Superior temporal gyrus (tissue), 1 donor: ENCODE results near the gene BTBD16.
A peak's percentile ranks its signal among the peaks of the same experiment; 100 is the strongest.

ENCODE experiments used
- DNase-seq: peaks from one replicate; pipeline ENCODE4 v3.0.0-alpha.2; 2016; ENCODE audit errors: extremely low spot score

BTBD16 gene

GRCh38 chr10:122373721-122374120 lies 102.6 kb downstream of the BTBD16 start:
- no peak for DNase-seq

- peak; percentile 96 for DNase-seq
Observed at GRCh38 chr10:122374237-122374858, 103.3 kb downstream of the BTBD16 start, which contains the start of gene PLEKHA1. Gene PLEKHA1 (plus strand): TSS chr10:122374708. CDS start chr10:122393201, 18,493 bp downstream.

DNA sequence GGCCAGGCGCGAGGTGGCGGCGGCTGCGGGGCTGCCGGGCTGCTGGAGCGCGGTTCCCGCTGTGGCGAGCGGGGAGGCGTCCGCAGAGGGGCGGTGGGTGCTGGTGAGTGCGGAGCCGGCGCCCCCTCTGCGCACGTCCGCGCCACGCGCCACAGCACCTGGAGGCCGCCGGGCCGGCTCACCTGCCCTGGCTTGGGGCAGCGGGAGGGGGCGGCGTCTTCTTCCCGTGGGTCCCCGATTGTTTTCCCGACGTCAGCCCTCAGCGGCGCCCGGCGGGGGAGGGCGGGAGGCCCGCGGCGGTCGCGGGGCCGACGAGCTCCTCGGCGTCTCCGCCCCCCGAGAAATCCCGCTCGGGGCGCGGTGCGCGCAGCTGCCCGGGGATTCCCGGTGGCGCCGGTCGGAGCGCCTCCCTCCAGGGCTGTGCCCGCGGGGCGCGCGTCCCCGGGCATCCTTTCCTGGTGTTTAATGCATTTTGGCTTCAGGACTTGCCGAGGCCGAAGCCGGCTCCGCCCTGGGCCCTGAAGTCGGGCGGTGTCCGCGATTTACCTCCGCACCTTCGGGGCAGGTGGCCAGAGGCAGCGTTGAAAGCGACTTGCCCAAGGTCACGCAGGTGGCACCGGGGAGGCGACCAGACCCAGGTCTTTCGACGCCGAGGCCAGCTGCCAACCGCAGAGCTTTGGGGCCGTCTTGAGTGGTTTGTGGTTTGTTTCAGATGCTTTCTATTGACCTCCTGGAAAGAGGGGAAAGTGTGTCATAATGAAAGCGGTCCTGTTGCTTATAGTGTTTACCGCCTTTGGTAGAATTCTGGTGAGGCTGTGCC lies 104.0 kb downstream of the BTBD16 start:
- peak; percentile 39 for DNase-seq

GRCh38 chr10:122375679-122376160 lies 104.6 kb downstream of the BTBD16 start:
- DNase-seq = peak; percentile 63

GRCh38 chr10:122376364-122376961 lies 105.4 kb downstream of the BTBD16 start:
- peak; percentile 50 for DNase-seq

GRCh38 chr10:122379041-122379440 lies 107.9 kb downstream of the BTBD16 start:
- DNase-seq = no peak

DNA sequence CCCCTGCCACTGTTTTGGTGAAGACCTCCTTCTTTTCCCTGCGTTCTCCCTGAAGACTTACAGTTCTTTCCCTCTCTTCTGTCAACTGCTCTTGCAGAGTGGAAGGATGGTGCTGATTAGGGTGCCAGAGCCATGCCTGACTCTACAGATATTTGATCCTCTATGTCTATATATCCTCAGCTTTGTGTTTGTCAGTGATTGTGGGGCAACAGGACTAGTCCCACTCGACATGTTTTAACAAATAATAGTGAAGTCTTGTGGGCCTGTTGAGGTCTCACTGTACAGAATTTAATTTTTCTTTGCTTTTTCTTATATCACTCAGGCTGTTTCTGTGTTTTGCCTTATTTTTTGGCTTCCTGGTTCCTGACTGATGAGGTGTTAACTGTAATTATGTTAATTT lies 108.4 kb downstream of the BTBD16 start:
- DNase-seq = no peak

DNA sequence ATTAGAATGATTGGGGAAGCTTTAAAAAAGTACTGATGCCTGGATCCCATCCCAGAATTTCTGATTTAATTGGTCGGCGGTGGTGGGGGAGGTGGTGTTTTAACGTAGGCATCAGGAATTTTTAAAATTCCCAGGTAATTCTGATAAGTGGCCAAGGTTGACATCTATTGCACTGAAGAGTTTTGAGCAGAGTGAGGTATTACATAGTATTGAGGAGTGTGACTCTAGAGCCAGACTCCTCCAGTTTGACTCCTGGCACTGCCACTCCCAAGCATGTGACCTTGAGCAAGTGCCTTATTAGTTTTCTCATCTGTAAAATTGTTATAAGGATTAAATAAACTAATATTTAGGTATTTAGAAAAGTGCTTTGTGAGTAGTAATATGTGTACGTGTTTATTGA lies 109.6 kb downstream of the BTBD16 start:
- DNase-seq = no peak

DNA sequence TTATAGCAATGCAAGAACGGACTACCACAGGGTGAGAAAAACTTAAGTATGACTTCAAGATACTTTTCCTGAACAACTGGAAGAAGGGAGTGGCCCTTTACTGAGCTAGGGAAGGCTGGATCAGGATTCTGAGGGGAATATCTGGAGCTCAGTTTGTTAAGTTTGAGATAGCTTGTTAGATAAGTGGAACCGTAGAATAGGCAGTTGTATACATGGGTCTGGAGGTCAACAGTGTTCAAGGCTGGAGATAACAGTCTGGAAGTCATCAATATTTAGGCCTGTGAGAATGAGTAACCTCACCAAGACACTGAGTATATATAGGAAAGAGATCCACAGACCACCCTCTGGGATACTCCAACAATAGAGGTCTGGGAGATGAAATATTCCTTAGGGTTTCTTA lies 110.6 kb downstream of the BTBD16 start:
- no peak for DNase-seq

DNA sequence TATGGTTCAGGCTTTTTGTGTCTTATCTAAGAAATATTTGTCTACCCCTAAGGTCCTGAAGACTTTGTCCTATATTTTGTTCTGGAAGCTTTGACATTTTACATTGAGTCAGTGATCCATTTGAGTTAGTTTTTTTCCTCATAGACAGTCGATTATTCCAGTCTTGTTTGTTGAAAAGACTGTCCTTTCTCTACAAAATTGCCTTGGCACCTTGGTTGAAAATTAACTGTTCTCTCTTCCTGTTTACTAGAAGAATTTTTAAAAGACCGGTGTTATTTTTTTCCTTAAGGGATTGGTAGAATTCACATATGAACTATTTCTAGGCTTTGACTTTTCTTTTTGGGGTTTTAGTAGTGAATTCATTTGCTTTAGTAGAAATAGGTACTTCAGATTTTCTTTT lies 115.4 kb downstream of the BTBD16 start:
- no peak for DNase-seq

DNA sequence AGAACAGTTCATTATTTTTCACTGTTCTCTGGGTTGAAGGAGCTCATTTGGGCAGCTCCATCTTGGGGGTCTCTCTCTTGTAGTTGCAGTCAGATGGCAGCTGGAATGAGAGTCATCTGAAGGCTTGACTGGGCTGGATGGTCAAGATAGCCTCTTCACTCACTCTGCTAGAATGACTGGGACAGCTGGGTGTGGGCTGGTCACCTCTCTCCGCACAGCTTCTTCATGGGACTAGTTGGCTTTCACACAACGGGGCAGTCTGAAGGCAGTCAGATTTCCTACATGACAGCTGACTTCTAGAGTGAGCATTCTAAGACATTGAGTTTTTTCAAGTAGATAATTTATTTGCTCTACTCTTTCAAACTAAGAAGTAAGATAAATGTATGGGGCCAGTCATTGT lies 116.5 kb downstream of the BTBD16 start:
- no peak for DNase-seq
